HG02943 (cell line): ENCODE measurements around the gene SPPL2C.

ENCODE experiments used
- ATAC-seq: cut with Tn5 transposase; IDR thresholded peaks from one replicate; pipeline ENCODE4 v1.9.1; 2021; ENCODE audit warnings: mild to moderate bottlenecking, low read depth, moderate library complexity; ENCODE audit not compliant: unreplicated experiment

SPPL2C gene

GRCh38 chr17:45826919-45827588, 17.6 kb upstream of the SPPL2C start:
- no peak for ATAC-seq

- no peak for ATAC-seq
Observed at GRCh38 chr17:45828171-45828570, 16.5 kb upstream of the SPPL2C start.

GRCh38 chr17:45828582-45829133, 16.0 kb upstream of the SPPL2C start:
- no peak for ATAC-seq

GRCh38 chr17:45833920-45834319, 10.8 kb upstream of the SPPL2C start:
- no peak for ATAC-seq

GRCh38 chr17:45834471-45835396, 9.9 kb upstream of the SPPL2C start:
- ATAC-seq, result no peak

GRCh38 chr17:45835481-45835880, 9.2 kb upstream of the SPPL2C start:
- ATAC-seq, result no peak

- no peak for ATAC-seq
Observed at GRCh38 chr17:45836047-45837044, 8.3 kb upstream of the SPPL2C start.

GRCh38 chr17:45837187-45837586, 7.5 kb upstream of the SPPL2C start:
- no peak for ATAC-seq

GRCh38 chr17:45837603-45838002, 7.1 kb upstream of the SPPL2C start:
- no peak for ATAC-seq

GRCh38 chr17:45838751-45839295, 5.9 kb upstream of the SPPL2C start:
- ATAC-seq, result no peak

- ATAC-seq, result no peak
Observed at GRCh38 chr17:45839442-45839841, 5.2 kb upstream of the SPPL2C start.

GRCh38 chr17:45841186-45841585, 3.5 kb upstream of the SPPL2C start:
- ATAC-seq, result no peak

- ATAC-seq, result no peak
Observed at GRCh38 chr17:45841883-45842525, 2.7 kb upstream of the SPPL2C start.

- ATAC-seq, result no peak
Observed at GRCh38 chr17:45843722-45844121, 959 bp upstream of the SPPL2C start.

- no peak for ATAC-seq
Observed at GRCh38 chr17:45845376-45846185, 900 bp downstream of the SPPL2C start.

- no peak for ATAC-seq
Observed at GRCh38 chr17:45846223-45846622, 1.5 kb downstream of the SPPL2C start.

- no peak for ATAC-seq
Observed at GRCh38 chr17:45846646-45847045, 2.0 kb downstream of the SPPL2C start.

GRCh38 chr17:45847101-45847500, 2.4 kb downstream of the SPPL2C start:
- ATAC-seq, result no peak

- ATAC-seq, result no peak
Observed at GRCh38 chr17:45847747-45848146, 3.1 kb downstream of the SPPL2C start.
